HG03095 (cell line): ENCODE results near the gene ZNF317.
"Not testable (repeated sequence)": the region's sequence is repeated elsewhere in the genome, so short reads cannot be mapped to it uniquely, and the experiment has no call there.

Experiments used
- ATAC-seq: cut with Tn5 transposase; IDR thresholded peaks from one replicate; pipeline ENCODE4 v1.9.1; 2021; ENCODE audit warnings: moderate library complexity; ENCODE audit not compliant: unreplicated experiment

ZNF317 gene

GRCh38 chr19:9171393-9171991, 31.3 kb downstream of the ZNF317 start:
- ATAC-seq: no peak

DNA sequence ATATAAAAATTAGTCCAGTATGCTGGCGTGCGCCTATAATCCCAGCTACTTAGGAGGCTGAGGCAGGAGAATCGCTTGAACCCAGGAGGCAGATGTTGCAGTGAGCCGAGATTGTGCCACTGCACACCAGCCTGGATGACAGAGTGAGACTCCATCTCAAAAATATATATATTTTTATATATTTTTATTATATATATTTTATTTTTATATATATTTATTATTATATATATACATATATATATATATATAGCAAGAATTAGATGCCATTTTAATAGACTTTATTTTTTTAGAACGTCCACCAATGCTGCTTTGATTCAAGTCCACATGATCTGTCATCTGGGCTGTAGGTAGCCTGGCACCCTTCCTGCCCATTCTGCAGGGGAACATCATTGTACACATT, 35.1 kb downstream of the ZNF317 start:
- no peak for ATAC-seq

DNA sequence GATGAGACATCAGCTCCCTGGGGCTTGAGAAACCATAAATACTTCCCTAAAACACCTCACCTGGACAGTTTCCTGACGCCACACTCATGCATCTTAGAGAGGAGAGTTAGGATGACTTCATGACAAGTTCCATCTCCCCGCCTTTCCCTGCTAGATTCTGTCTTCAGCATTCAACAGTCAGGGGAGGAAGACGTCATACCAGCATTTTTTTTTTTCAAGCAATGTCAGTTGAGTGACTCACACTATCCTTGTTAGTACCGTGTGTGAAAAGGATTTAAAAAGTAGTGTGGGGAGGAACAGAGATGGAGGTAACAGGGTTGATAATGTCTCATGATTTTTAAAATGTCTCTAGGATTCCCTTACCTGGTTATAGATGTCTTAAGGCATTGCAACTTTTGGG, 38.7 kb downstream of the ZNF317 start, which contains the start of gene OR7D2:
TSS of gene OR7D2 (plus strand) at position 79 of the 400 bp plus-strand sequence. CDS start 6,803 bp downstream, outside the sequence.
- no peak for ATAC-seq

DNA sequence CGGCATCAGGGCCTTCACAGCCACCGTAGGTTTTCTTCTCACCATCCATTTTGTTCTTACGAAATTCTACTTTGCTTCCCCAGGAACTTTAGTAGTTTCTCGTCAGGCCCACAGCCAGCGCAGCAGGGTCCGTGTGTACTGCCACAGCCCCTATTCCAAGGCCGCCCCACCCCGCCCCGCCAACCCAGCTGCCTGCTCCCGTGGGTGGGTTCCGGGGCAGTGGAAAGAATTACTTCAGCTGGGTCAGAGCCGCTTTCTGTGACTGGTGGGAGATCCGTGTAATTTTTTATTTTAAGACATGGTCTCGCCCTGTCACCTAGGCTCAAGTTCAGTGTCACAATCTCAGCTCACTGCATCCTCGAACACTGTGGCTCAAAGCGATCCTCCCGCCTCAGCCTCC, 42.8 kb downstream of the ZNF317 start:
- no peak for ATAC-seq

DNA sequence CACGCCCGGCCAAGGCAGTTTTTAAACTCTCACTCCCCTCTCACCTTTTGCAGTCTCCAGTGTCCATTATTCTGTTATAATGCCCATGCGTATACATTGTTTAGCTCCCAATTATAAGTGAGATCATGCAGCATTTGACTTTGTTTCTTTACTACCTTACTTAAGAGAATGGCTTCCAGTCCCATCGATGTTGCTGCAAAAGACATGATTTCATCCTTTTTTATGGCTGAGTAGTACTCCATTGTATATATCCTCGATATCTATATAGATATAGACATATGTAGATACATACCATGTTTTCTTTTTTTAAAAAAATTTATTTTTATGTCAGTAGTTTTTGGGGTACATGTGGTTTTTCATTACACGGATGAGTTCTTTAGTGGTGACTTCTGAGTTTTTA, 47.0 kb downstream of the ZNF317 start:
- ATAC-seq: no peak

DNA sequence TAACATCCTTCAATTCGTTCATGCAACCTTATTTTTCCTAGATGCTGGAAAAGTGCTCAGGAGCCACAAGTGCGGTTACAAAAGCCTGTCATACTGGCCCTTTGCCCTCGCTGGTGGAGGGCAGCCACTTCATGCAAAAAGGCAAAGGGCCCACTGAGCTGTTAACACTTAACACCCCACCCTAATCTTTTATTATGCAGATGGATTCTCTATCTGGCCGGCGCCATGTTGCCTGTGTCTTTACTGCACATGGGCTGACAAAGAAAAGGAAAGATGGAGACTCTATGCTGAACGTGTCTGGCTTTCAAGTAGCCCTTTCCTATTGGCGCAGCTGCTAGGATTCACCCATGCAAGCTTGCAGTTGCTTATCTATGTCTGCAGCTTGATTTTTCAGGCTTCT, 49.3 kb downstream of the ZNF317 start:
- ATAC-seq: no peak

GRCh38 chr19:9198044-9198443, 57.8 kb downstream of the ZNF317 start:
- ATAC-seq: not testable (repeated sequence)

DNA sequence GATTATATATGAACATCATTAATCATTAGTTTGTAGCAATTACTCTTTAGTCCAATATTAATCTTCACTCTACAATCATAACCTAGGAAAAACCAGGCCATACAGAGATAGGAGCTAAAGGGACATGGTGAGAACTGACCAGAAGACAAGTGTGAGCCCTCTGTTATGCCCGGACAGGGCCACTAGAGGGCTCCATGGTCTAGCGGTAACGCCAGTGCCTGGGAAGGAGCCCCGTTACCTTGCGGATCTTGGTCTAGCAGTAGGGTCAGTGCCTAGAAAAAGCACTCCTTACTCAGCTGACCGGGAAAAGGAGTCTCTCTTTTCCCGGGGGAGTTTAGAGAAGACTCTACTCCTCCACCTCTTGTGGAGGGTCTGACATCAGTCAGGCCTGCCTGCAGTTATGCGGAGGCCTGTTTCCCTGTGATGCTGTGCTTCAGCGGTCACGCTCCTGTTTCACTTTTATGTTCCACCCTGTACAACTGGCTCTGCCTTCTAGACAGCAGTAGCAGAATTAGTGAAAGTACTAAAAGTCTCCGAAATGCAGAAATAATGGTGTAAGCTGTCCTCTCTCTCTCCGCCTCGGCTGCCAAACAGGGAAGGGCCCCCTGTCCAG, 65.4 kb downstream of the ZNF317 start:
- ATAC-seq: no peak
